K562 (cell line): ENCODE measurements around the gene OR51V1. TPM values are rescaled to one million over a fixed set of nuclear protein-coding genes. Genes with fewer than 3 reads are reported as not detected.

Experiments used
- ATF7 ChIP-seq: fragments of 450-650 bp; IDR thresholded peaks from 2 replicates; pipeline ENCODE4 v1.7.1; 2014; ENCODE audit warnings: mild to moderate bottlenecking, moderate library complexity
- CREB3L1 ChIP-seq: fragments of 450-650 bp; IDR thresholded peaks from 2 replicates; pipeline ENCODE4 v1.6.1; 2014; ENCODE audit warnings: low read depth, mild to moderate bottlenecking, moderate library complexity, borderline replicate concordance
- CTCFL ChIP-seq: IDR thresholded peaks from 2 replicates; pipeline ENCODE4 v1.6.1; 2011; ENCODE audit warnings: borderline replicate concordance, low read depth, mild to moderate bottlenecking, moderate library complexity, low read length; ENCODE audit not compliant: insufficient read depth, poor library complexity, severe bottlenecking
- DPF2 ChIP-seq: fragments of 450-650 bp; IDR thresholded peaks from 2 replicates; pipeline ENCODE4 v1.6.1; 2016
- FOXA3 ChIP-seq, 2 experiments: fragments of 450-650 bp in 1 of 2; sonication (generic) in 1 of 2; formaldehyde crosslinking; IDR thresholded peaks in 1 of 2; conservative IDR thresholded peaks in 1 of 2; 2 replicates each; pipeline versions ENCODE4 v1.4.0 to v1.8.0; 2020 to 2022; ENCODE audit warnings: mild to moderate bottlenecking in 2 of 2, missing genetic modification reagents in 1 of 2
- FOXP4 ChIP-seq: sonication (generic); formaldehyde crosslinking; IDR thresholded peaks from 2 replicates; pipeline ENCODE4 v1.8.0; 2022; ENCODE audit warnings: mild to moderate bottlenecking, missing genetic modification reagents, borderline replicate concordance
- KLF6 ChIP-seq: fragments of 250-450 bp; sonication (Bioruptor Pico); IDR thresholded peaks from 2 replicates; pipeline ENCODE4 v1.4.0; 2020; ENCODE audit warnings: mild to moderate bottlenecking, moderate library complexity, borderline replicate concordance
- MAFG ChIP-seq: fragments of 450-650 bp; conservative IDR thresholded peaks from 2 replicates; pipeline ENCODE4 v1.6.1; 2016; ENCODE audit warnings: missing genetic modification characterization, missing compliant biosample characterization
- MED1 ChIP-seq: sonication (generic); formaldehyde crosslinking; IDR thresholded peaks from 2 replicates; pipeline ENCODE4 v1.8.1; 2023; ENCODE audit warnings: missing genetic modification reagents, borderline replicate concordance
- MYBL2 ChIP-seq, 2 experiments: fragments of 450-650 bp in 1 of 2; sonication (generic) in 1 of 2; formaldehyde crosslinking in 1 of 2; IDR thresholded peaks; 2 replicates each; pipeline versions ENCODE4 v1.6.1 to v1.8.1; 2017 to 2022; ENCODE audit warnings: borderline replicate concordance in 1 of 2, inconsistent platforms in 1 of 2, low read depth in 1 of 2, mild to moderate bottlenecking in 1 of 2, missing genetic modification reagents in 1 of 2, moderate library complexity in 1 of 2
- NFIX ChIP-seq: fragments of 250-450 bp; sonication (Bioruptor Pico); IDR thresholded peaks from 2 replicates; pipeline ENCODE4 v1.4.0; 2020; ENCODE audit warnings: low read depth, mild to moderate bottlenecking, moderate library complexity
- RHOXF2B ChIP-seq: fragments of 250-450 bp; sonication (Bioruptor Pico); conservative IDR thresholded peaks from 2 replicates; pipeline ENCODE4 v1.5.1; 2021
- SMARCE1 ChIP-seq: fragments of 450-650 bp; IDR thresholded peaks from 2 replicates; pipeline ENCODE4 v1.7.1; 2016; ENCODE audit warnings: mild to moderate bottlenecking
- TCF3 ChIP-seq: sonication (generic); formaldehyde crosslinking; IDR thresholded peaks from 2 replicates; pipeline ENCODE4 v1.4.0; 2020; ENCODE audit warnings: mild to moderate bottlenecking, missing genetic modification reagents
- TRIM25 ChIP-seq: fragments of 450-650 bp; IDR thresholded peaks from 2 replicates; pipeline ENCODE4 v1.7.0; 2016; ENCODE audit warnings: borderline replicate concordance
- ZFP36 ChIP-seq: fragments of 150-350 bp; IDR thresholded peaks from 2 replicates; pipeline ENCODE4 v1.6.1; 2018; ENCODE audit warnings: low read length, low read depth; ENCODE audit not compliant: partially characterized antibody
- ZNF174 ChIP-seq: fragments of 250-450 bp; sonication (Bioruptor Pico); IDR thresholded peaks from 2 replicates; pipeline ENCODE4 v1.4.0; 2020; ENCODE audit warnings: mild to moderate bottlenecking
- ZNF239 ChIP-seq: fragments of 250-450 bp; sonication (Bioruptor Pico); IDR thresholded peaks from 2 replicates; pipeline ENCODE4 v1.4.0; 2020; ENCODE audit warnings: mild to moderate bottlenecking
- ZNF41 ChIP-seq: fragments of 250-450 bp; sonication (Bioruptor Pico); conservative IDR thresholded peaks from 2 replicates; pipeline ENCODE4 v1.4.0; 2020; ENCODE audit warnings: mild to moderate bottlenecking
- ZNF830 ChIP-seq: fragments of 250-450 bp; sonication (Bioruptor Pico); IDR thresholded peaks from 2 replicates; pipeline ENCODE4 v1.5.0; 2021; ENCODE audit warnings: mild to moderate bottlenecking
- polyA plus RNA-seq, 8 experiments: library from polyadenylated mRNA; depleted of rRNA in 4 of 8; stranded (reverse) in 5 of 8; unstranded in 3 of 8; fragments of >200 nt; fragmentation: Nextera tagmentation in 2 of 8; fragmentation: Illumina TruSeq in 1 of 8; extraction: Ambion mirVana in 2 of 8; extraction: Trizol in 1 of 8; gene quantifications; 2 replicates each; pipeline versions ENCODE4 v1.2.1 to v1.2.3, GENCODE V29; 2011 to 2014; ENCODE audit warnings: inconsistent platforms in 1 of 8, missing spikeins in 1 of 8
- total RNA-seq, 7 experiments: library from RNA; depleted of rRNA in 6 of 7; stranded (reverse); fragments of >200 nt in 6 of 7; fragmentation: Illumina TruSeq in 2 of 7; extraction: Trizol in 2 of 7; gene quantifications; 2 replicates each; pipeline versions ENCODE4 v1.2.1 to v1.2.3, GENCODE V29; 2011 to 2021; ENCODE audit warnings: low replicate concordance in 1 of 7

Gene OR51V1
- total and polyA plus RNA-seq, 9 of the 15 experiments (the other 6 are each of a cell fraction or from before 2014, with no cell fraction given) = not detected

GRCh38 chr11:5224538-5225479, 24.3 kb upstream of the OR51V1 start (continued):
- TF ChIP-seq CTCFL (no peak), MED1 (CRISPR knock-in tag) (no peak), FOXA3 (CRISPR knock-in tag; conservative IDR thresholded peaks at IDR 0.05 in 1 of 2, IDR thresholded peaks at IDR 0.05 in 1 of 2) (no peak), MYBL2 (IDR thresholded peaks at IDR 0.05; ENCODE audit: low read depth) (no peak), MYBL2 (CRISPR knock-in tag; IDR thresholded peaks at IDR 0.05; ENCODE audit: borderline replicate concordance) (no peak), DPF2 (peak; percentile 72), ZFP36 (no peak), SMARCE1 (0 out of 2 replicates have a peak, but pooled peaks have one; percentile 29), ZNF830 (CRISPR knock-in tag) (no peak), ZNF41 (CRISPR knock-in tag) (no peak), RHOXF2B (CRISPR knock-in tag) (no peak), CREB3L1 (no peak), KLF6 (no peak), TCF3 (CRISPR knock-in tag) (peak; percentile 65), ZNF174 (CRISPR knock-in tag) (no peak), NFIX (CRISPR knock-in tag) (no peak), ATF7 (no peak), MAFG (tag) (no peak), TRIM25 (no peak), FOXP4 (CRISPR knock-in tag) (no peak), ZNF239 (CRISPR knock-in tag) (no peak)
